GM19395 (cell line): ENCODE measurements around the gene ZMYND11.
"Not testable (repeated sequence)": the region's sequence is repeated elsewhere in the genome, so short reads cannot be mapped to it uniquely, and the experiment has no call there.

Source experiments
- ATAC-seq: cut with Tn5 transposase; IDR thresholded peaks from one replicate; pipeline ENCODE4 v1.9.1; 2021; ENCODE audit warnings: mild to moderate bottlenecking, moderate library complexity; ENCODE audit not compliant: unreplicated experiment

ZMYND11 gene

DNA sequence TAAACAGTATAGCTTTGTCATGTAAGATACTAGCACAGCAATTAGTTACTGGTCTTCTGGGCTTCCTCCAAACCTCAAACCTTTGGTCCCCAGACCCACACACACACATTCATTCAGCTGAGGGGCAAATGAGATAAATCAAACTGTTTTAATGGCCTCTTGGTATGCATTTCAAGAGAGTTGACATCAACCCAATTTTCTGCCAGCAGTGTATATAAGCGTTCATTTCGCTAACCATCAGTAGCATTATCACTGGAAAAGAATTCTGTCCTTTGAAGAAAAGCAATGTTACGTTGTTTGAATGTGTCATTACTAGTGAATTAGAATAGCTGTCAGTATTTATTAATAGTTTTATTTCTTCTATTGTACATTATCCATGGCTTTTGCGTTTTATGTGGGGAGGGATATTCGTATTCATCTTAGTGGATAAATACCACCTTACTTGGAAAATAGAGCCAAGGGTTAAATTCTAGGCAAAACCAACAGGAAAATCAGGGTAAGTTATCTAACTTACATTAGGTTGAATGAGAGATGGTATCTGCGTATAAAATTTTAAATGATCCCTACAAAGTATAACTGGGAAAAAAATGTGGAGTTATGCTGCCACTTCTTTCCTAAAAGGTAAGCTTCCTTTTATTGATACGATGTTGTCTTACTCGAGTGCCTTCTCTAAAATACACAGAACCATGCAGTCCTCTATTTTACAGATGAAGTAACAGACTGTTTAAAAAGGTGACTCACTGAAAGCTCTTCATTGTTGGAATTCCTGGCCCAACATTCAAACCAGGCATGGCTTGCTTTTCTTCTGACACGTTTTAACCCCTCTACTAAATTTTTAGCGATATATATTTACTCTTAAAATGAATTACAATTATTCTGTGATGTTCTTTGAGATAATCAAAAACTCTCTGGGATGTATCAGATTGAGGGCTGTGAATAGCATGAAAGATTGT is 2.0 kb upstream of the ZMYND11 start:
- ATAC-seq = no peak

DNA sequence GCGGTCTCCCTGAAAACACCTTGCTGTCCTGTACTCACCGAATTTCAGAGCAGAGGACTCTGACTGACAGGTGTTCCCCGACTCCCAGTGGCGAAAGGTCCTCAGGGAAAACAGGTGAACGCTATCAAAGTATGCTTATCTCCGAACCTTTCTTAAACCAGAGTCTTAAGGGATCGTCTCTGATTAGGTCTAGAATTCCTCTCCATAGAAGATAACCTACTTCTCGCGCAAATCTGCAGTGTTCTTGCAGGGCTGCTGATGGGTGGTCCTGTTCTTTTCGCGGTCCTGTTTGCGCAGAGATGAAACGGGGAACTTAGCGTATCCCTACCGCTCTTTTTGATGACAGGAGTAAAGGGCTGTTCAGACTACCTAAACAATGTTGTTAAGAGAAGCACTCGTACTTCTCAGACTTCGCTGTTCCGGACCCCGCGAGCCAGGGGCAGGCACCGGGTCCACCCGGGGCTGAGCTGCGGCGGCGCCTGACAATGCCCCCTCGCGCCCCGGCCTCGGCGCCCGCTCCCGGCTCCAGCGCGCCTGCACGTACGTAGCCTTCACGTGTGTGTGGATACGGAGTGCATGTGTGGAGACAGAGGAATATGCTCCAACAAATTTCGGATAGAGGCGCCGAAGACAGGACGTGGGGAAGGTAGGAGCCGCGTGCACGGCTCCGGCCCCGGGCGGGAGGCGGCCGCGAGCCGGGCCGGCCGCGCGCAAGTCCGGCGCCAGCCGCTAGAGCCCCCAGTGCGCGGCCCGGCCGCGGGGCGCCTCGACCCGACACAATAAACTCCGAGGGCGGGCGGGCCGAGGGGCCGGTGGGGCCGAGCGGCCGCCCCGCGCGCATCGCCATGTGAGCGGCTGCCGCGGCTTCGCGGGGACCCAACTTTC is 766 bp upstream of the ZMYND11 start:
- ATAC-seq = peak; percentile 43

DNA sequence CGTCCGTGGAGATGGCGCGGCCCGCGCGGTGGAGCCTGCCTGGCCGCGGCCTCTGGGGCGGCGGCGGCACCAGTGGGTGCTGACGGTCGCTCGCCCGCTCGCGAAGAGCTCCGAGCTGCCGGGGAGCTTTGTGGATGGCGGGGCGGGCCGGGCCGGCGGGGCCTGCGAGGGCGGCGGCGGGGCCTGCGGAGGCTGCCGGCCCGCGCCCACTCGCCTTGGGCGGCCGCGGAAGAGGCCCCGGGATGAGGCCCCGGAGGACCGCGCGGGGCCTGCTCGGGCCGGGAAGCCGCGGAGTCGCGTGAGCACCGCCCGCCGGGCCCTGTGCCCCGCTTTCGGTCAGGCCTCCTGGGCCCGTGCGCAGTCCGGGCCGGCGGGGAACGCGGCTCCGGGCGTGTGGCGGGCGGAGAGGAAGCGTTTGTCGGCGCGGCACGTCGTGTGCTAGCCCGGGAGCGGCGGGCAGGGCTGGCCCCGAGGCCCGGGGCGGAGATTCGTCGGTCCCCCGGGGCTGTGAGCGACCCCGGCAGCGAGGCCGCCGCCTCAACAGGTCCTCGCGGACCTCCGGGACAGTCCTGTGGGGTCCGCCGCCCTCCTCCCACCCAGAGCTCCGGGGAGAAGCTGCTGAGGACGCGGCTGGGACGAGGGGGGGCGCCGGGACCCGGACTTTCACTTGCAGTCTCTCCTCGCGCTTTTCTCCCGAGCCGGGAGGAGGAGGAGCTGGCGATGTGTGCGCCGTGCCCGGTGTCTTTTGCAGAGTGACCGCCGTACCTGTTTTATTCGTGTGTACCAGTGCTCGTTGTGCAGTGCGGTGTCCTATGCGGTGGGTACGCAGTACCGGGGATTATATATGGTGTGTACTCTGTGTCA is 578 bp downstream of the ZMYND11 start:
- ATAC-seq = peak; percentile 40

DNA sequence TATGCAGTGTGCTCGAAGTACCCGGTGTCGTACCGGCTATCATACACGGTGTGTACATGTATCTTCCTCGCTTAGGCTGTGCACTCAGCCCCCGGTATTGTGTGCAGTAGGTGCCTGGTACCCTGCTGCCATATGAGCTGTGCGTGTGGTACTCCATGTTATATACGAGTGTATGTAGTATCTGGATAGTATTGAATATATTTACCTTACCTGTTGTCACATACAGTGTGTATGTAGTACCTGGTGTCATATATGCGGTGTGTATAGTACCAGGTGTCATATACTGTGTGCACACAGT is 1.2 kb downstream of the ZMYND11 start:
- ATAC-seq = peak; percentile 4

DNA sequence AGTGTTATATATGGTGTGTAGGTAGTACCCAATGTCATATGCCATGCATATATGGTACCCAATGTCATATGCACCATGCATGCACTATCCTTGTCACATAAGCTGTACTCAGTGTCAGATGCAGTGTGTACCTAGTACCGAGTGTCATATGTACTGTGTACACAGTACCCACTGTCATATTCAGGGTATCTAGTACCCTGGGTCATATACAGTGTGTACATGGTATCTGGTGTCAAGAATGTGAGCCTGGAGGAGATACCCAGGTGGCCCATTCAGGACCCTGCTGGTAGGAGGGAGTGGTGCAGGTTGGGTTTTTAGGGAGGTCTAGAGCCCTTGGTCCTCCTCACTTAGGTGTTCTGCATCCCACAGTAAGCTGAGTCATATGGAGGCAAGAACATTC is 1.8 kb downstream of the ZMYND11 start:
- peak; percentile 40 for ATAC-seq

DNA sequence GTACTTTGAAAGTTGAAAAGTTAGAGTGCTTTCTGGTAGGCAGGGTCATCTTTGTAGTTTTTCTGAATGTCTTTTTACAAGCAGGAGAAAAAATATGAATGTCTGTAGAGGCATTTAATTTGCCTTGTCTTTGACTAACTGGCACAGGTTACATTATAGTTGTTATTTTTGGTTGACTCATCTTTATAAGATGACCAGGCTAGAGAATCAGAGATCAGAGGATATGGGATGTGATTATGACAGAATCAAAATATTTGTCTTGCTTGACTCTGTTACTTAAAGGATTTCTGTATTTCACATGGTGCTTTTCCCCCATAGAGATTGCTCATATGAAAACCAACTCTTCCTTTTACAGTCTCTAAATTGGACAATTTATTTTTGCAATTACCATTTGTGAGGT is 2.4 kb downstream of the ZMYND11 start:
- ATAC-seq = no peak

DNA sequence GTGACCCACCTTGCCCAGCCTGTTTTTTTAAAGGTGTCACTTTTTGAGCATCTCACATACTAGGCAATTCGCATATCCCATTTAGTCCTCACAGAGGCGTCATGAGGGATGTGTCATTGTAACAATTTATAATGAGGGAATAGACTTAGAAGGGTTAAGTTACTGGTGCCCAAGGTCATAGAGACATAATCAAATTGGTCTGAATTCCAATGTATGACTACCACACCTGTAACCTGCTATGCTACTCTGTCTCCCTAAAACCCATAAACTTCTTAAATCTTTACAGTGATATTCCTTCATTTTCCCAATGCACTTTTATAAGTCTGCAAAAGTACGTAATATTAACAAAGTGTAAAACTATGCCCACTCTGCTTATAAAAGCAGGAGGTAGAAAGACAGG is 7.1 kb downstream of the ZMYND11 start:
- no peak for ATAC-seq

DNA sequence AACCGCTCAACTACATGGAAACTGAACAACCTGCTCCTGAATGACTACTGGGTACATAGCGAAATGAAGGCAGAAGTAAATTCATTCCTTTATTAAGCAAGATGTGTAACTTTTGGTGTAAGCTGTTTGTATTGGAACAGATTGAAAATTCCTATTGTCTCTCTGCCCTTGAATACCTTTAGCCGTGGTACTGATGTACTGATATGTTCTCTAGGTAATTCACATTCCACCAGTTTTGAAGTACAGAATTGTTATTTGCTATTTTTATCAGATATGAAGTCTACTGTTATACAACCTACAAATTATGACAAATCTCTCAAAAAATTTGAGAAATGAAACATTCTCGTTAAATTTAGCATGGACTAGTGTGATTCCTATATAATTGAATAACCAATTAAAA is 17.7 kb downstream of the ZMYND11 start:
- no peak for ATAC-seq

DNA sequence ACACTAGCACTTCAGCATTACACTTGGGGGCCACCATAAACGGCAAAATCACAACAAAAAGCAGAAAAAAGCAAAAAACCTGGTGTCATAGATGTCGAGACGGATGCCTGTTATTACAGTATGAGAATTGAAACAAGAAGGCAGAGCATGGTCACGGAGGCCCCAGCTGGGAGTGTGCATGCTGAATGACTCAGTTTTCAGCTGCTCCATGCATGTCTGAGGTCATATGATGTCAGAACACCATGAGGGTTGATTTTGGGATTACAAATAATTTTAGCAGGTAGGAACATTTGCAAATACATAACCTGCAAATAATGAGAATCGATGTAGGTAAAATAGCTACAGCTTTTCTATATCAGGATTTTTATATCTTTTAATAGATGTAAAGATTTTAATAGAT is 19.1 kb downstream of the ZMYND11 start:
- no peak for ATAC-seq

DNA sequence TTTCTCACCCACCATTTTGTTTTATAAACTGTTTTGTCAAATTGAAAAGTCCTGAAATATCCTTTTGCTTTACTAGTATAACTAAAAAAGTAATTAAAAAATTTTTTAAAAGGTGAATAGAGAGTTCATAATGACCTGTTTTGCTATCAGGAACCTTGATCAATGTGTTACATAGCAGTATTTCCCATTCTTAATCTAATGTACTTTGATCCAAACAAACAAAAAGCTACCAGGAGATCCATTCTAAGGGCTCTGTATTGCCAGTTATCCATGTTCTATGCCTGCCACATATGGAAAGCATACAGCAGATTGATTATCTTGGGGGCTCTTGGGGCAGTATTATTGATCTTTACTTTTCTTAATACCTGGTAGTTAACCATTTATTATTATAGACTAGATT is 32.1 kb downstream of the ZMYND11 start:
- ATAC-seq = no peak

DNA sequence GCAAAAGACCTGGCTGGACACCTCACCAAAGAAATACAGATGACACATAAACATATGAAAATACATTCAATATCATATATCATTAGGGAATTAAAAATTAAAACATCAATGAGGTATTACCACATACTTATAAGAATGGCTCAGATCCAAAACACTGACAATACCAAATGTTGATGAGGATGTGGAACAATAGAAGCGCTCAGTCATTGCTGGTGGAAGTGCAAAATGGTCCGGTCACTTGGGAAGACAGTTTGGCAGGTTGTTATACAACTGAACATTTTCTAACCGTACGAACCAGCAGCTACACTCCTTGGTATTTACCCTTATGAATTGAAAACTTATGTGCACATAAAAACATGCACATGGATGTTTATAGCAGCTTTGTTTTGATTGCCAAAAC is 38.5 kb downstream of the ZMYND11 start:
- ATAC-seq = no peak

DNA sequence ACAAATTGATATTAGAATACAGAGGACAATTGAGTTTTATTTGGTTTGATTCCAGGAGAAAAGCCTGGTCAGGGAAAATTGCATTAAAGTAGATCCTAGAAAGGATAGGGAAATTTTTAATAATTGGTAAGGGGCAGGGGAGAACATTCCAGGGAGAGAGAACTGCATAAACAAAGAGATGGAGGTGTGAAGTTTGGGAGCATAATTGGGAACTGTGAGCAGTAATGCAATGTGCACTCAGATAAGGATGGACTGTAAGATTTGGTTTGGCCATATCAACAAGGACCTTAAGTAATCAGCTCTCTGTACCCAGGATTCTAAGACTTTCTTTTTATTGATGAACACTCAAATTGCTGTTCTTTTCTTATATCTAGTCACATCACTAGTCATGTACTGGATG is 41.4 kb downstream of the ZMYND11 start:
- ATAC-seq = no peak

DNA sequence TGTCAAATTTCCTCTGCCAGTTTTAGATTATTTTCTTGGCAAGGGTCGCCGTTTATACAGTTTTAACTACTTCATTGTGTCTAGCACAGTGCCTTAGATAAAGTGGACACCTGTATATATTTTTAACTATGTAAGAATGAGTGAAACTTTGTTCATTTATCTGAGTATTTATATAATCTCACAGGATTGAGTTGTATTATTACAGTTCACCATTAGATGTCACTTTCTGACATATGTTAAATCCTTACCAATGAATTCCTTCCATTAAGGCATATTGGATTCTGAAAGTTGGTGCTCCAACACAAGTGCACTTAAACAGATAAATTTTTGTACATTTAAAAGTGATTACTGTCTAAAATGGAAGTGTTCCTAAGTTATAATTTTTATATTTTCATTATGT is 43.0 kb downstream of the ZMYND11 start:
- no peak for ATAC-seq

DNA sequence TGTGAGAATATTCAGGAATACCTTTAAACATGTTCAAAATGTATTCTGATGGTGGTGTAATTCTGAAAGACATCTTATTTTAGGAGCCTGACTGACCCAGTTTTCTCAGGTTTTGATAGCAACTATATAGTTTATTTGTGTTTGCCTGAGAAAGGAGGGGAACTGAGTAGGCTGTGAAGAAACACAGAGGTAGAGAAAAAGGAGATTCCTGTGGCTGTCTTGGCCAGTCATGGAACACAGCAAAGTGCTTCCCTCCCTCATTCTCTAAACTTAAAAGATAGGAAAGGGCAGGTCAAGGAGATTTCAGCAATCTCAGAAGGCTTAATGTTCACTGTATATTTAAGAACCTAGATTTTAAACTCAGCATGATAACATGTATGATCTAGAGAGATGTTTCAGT is 43.5 kb downstream of the ZMYND11 start:
- no peak for ATAC-seq

DNA sequence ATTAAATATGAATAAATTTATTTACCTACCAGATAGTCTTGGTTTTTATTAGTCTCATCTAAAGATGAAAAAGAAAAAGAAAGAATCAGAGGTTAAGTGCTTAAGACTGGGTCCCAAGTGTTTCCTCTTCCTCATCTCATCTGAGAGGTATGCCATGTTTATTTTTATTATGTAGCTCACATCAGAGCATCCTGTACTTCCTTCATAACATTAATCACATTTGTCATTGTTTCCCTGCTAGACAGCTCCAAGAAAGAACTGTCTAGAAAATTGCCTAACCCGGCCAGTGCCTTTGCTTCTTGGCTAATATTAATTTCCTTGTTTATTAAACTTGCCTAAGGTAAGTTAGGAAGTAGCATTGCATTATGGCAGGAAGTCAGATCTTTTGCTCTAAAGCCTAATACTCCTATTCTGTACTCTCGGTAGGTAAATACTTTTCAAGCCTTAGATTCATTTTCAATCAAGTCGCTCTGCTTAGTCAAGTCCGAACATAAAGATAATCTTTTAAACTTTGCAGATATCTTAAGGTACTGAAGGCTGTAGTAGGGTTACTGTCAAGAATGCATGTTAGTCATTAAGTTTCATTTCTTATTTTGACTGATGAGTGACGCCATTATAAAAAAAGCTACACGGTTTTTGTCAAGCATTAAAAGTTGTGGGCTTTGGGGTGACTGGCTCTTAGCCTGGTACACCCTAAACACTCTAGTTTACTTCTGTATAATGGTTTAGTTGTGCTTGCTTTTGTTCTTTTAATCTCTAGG is 47.4 kb downstream of the ZMYND11 start:
- ATAC-seq = no peak

DNA sequence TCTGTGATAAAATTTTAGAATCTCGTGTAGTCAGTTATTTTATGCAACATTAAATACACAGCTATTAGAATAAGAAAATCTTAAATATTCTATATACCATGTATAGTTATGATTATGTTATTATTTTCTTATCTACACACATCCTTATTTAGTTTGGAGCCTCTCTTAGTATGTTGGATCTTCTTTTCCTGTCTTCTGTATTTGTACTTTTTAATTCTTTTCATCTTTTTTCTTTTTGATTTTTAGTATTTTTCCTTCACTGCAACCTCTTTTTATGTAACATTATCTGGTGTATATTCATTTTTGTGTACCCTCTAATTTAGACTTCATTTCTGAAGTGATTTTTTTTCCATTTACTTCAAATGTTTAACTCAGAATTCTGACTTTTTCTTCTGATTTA is 48.9 kb downstream of the ZMYND11 start:
- ATAC-seq = no peak

DNA sequence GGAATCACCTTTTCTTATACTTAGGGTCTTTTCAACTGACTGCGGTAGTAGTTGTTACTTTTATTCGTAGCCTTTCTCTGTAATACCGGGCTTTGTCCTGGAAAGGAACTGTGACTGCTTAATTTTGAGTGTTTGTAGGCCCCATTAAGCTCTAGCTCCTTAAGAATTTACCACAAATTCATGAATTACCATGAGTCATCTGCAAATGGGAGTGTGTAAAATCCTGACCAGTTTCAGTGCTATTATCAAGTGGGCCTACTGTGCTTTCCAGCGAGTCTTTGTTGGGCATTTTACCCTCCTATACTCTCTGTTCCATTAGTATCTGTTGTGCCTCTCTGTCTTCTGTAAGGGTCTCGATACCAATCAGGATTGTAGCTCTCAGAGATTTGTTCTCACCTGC is 49.7 kb downstream of the ZMYND11 start:
- no peak for ATAC-seq

DNA sequence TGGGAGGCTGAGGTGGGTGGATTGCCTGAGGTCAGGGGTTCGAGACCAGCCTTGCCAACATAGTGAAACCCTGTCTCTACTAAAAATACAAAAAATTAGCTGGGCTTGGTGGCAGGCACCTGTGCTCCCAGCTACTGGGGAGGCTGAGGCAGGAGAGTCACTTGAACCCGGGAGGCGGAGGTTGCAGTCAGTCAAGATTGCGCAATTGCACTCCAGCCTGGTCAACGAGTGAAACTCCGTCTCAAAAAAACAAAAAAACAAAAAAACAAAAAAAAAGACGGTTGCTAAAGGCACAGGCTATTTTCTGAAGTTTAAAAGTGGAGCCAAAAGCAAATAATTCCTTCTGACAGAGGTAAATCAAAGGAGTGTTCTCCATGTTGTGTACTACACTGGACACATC is 50.3 kb downstream of the ZMYND11 start:
- not testable (repeated sequence) for ATAC-seq

DNA sequence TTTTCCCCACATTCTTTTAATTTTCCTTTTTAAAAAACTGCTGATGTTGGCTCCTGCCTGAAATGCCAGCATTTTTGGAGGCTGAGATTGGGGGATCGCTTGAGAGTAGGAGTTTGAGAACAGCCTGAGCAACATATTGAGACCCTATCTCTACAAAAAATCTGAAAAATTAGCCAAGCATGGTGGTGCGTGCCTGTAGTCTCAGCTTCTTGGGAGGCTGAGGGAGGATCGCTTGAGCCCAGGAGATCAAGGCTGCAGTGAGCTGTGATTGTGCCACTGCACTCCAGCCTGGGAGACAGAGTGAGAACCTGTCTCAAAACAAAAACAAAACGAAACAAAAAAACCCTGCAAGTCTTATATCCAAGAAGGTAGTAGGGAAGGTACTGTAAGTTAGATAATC is 51.7 kb downstream of the ZMYND11 start:
- no peak for ATAC-seq

DNA sequence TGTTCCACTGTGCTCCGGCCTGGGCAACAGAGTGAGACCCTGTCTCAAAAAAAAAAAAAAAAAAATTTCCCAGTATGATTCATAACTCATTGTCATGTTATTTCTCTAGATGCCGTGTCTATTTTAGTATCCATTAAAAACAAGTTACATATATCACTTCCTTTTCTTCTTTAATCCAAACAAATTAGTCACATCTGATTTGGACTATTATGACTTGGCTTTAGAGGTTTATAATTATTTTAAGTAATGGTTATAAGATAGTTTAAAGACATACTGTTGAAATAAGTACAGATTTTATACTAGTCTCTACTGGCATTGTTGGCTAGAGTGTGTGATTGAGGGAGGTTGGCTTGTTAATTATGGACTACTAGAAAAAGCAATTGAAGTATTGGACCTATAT is 53.3 kb downstream of the ZMYND11 start:
- no peak for ATAC-seq
